Hepatocyte (in vitro differentiated cells): ENCODE measurements around the gene ZNF276. TPM values are rescaled to one million over a fixed set of nuclear protein-coding genes. Genes with fewer than 3 reads are reported as not detected.

Experiments
- DNase-seq: peaks from one replicate; pipeline ENCODE4 v3.0.0-alpha.2; 2016; ENCODE audit warnings: low spot score
- H2AFZ ChIP-seq: fragments of 200-600 bp; sonication (generic); 2 replicates; pipeline ENCODE4 v1.6.0; 2016; ENCODE audit warnings: antibody characterized with exemption, mild to moderate bottlenecking
- H3K27ac ChIP-seq: fragments of 200-600 bp; sonication (generic); 2 replicates; pipeline ENCODE4 v1.5.1; 2016; ENCODE audit warnings: mild to moderate bottlenecking
- H3K27me3 ChIP-seq: fragments of 200-600 bp; sonication (generic); 2 replicates; pipeline ENCODE4 v1.6.1; 2016
- H3K36me3 ChIP-seq: fragments of 200-600 bp; sonication (generic); replicated peaks from 2 replicates; pipeline ENCODE4 v1.5.1; 2016; ENCODE audit warnings: low read depth; ENCODE audit not compliant: insufficient read depth
- H3K4me1 ChIP-seq: fragments of 200-600 bp; sonication (generic); 2 replicates; pipeline ENCODE4 v1.5.1; 2016; ENCODE audit warnings: mild to moderate bottlenecking, moderate library complexity; ENCODE audit not compliant: insufficient read depth
- H3K4me2 ChIP-seq: fragments of 200-600 bp; sonication (generic); 2 replicates; pipeline ENCODE4 v1.6.0; 2016
- H3K4me3 ChIP-seq: fragments of 200-600 bp; sonication (generic); 2 replicates; pipeline ENCODE4 v1.5.1; 2016; ENCODE audit warnings: mild to moderate bottlenecking
- H3K79me2 ChIP-seq: fragments of 200-600 bp; sonication (generic); 2 replicates; pipeline ENCODE4 v1.6.0; 2017; ENCODE audit warnings: mild to moderate bottlenecking
- H3K9me2 ChIP-seq: fragments of 200-600 bp; sonication (generic); replicated peaks from 2 replicates; pipeline ENCODE4 v1.6.0; 2017; ENCODE audit warnings: mild to moderate bottlenecking; ENCODE audit not compliant: insufficient read depth
- H3K9me3 ChIP-seq: fragments of 200-600 bp; sonication (generic); 2 replicates; pipeline ENCODE4 v1.5.1; 2016; ENCODE audit warnings: low read depth, mild to moderate bottlenecking
- H4K20me1 ChIP-seq: fragments of 200-600 bp; sonication (generic); 2 replicates; pipeline ENCODE4 v1.6.0; 2016; ENCODE audit warnings: mild to moderate bottlenecking; ENCODE audit not compliant: insufficient read depth, poor library complexity, severe bottlenecking
- EZH2 ChIP-seq: fragments of 200-600 bp; sonication (generic); IDR thresholded peaks from 2 replicates; pipeline ENCODE4 v1.6.1; 2016; ENCODE audit warnings: antibody characterized with exemption, mild to moderate bottlenecking, borderline replicate concordance
- EZH2phosphoT487 ChIP-seq: fragments of 200-600 bp; sonication (generic); IDR thresholded peaks from one replicate; pipeline ENCODE4 v1.6.1; 2018; ENCODE audit warnings: antibody characterized with exemption, mild to moderate bottlenecking, low read depth, moderate library complexity; ENCODE audit not compliant: unreplicated experiment, severe bottlenecking
- WGBS: methylation state at CpG from one replicate; pipeline ENCODE4 v1.1.6; 2016; ENCODE audit warnings: low lambda C conversion rate; ENCODE audit errors: missing lambda C conversion rate; 5-methylcytosine and 5-hydroxymethylcytosine counted together
- polyA plus RNA-seq: library from polyadenylated mRNA; unstranded; fragments of >200 nt; fragmentation: Nextera tagmentation; extraction: Ambion mirVana; gene quantifications from 2 replicates; pipeline ENCODE4 v1.2.1, GENCODE V29; 2016
- total RNA-seq: library from RNA; depleted of rRNA; stranded (reverse); fragments of >200 nt; gene quantifications from 2 replicates; pipeline ENCODE4 v1.2.3, GENCODE V29; 2014
- TF ChIP-seq, protein P1 (sequence below): fragments of 200-600 bp; sonication (generic); IDR thresholded peaks from 2 replicates; pipeline ENCODE4 v1.5.1; 2016; ENCODE audit warnings: antibody characterized with exemption, mild to moderate bottlenecking; ENCODE audit not compliant: poor library complexity

ZNF276 gene
- total and polyA plus RNA-seq, 2 experiments from 2014 or later, result 15.0 to 23.2 TPM

- Histone ChIP-seq H3K79me2 (no peaks in the 10 kb centered on the region), H3K36me3 (no peaks in the 10 kb centered on the region), H3K27me3 (no peaks in the 10 kb centered on the region), H3K4me2 (no peak overlapping the region), H4K20me1 (no peaks in the 10 kb centered on the region), H3K9me3 (no peaks in the 10 kb centered on the region), H3K4me3 (no peak overlapping the region), H3K27ac (no peak overlapping the region), H3K4me1 (no peaks in the 10 kb centered on the region), H3K9me2 (no peaks in the 10 kb centered on the region), H2AFZ (no peak overlapping the region)
- 93% methylated on average over 15 of the region's 15 CpGs for WGBS
- TF ChIP-seq, protein P1, sequence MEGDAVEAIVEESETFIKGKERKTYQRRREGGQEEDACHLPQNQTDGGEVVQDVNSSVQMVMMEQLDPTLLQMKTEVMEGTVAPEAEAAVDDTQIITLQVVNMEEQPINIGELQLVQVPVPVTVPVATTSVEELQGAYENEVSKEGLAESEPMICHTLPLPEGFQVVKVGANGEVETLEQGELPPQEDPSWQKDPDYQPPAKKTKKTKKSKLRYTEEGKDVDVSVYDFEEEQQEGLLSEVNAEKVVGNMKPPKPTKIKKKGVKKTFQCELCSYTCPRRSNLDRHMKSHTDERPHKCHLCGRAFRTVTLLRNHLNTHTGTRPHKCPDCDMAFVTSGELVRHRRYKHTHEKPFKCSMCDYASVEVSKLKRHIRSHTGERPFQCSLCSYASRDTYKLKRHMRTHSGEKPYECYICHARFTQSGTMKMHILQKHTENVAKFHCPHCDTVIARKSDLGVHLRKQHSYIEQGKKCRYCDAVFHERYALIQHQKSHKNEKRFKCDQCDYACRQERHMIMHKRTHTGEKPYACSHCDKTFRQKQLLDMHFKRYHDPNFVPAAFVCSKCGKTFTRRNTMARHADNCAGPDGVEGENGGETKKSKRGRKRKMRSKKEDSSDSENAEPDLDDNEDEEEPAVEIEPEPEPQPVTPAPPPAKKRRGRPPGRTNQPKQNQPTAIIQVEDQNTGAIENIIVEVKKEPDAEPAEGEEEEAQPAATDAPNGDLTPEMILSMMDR, result no peak
- TF ChIP-seq EZH2phosphoT487 (no peak), EZH2 (no peak)
- DNase-seq, result no peak
Measured at GRCh38 chr16:89746043-89746442, 24.7 kb downstream of the ZNF276 start.

- Histone ChIP-seq H3K4me3 (no peak overlapping the region), H3K27me3 (no peaks in the 10 kb centered on the region), H3K4me1 (no peaks in the 10 kb centered on the region), H3K79me2 (no peaks in the 10 kb centered on the region), H3K27ac (no peak overlapping the region), H4K20me1 (no peaks in the 10 kb centered on the region), H2AFZ (no peak overlapping the region), H3K36me3 (no peaks in the 10 kb centered on the region), H3K9me3 (no peaks in the 10 kb centered on the region), H3K4me2 (no peak overlapping the region), H3K9me2 (no peaks in the 10 kb centered on the region)
- DNase-seq, result no peak
- TF ChIP-seq EZH2phosphoT487 (no peak), EZH2 (no peak)
- TF ChIP-seq, protein P1, result no peak
- WGBS, result 96% methylated on average over 9 of the region's 9 CpGs
Measured at GRCh38 chr16:89748076-89748475, 26.7 kb downstream of the ZNF276 start.

- Histone ChIP-seq H3K79me2 (no peaks in the 10 kb centered on the region), H4K20me1 (no peaks in the 10 kb centered on the region), H3K4me3 (no peak overlapping the region), H3K4me1 (no peaks in the 10 kb centered on the region), H3K4me2 (no peak overlapping the region), H3K36me3 (no peaks in the 10 kb centered on the region), H3K9me2 (no peaks in the 10 kb centered on the region), H3K27ac (no peak overlapping the region), H3K27me3 (no peaks in the 10 kb centered on the region), H2AFZ (no peak overlapping the region), H3K9me3 (no peaks in the 10 kb centered on the region)
- 98% methylated on average over 11 of the region's 11 CpGs for WGBS
- DNase-seq, result no peak
- TF ChIP-seq, protein P1, result no peak
- TF ChIP-seq EZH2phosphoT487 (no peak), EZH2 (no peak)
Measured at GRCh38 chr16:89748921-89749320, 27.6 kb downstream of the ZNF276 start.

GRCh38 chr16:89749637-89750036, 28.3 kb downstream of the ZNF276 start:
- Histone ChIP-seq H3K9me2 (no peaks in the 10 kb centered on the region), H3K9me3 (no peaks in the 10 kb centered on the region), H3K27me3 (no peaks in the 10 kb centered on the region), H3K27ac (no peak overlapping the region), H3K4me1 (no peaks in the 10 kb centered on the region), H2AFZ (no peak overlapping the region), H3K4me3 (no peak overlapping the region), H4K20me1 (no peaks in the 10 kb centered on the region), H3K4me2 (no peak overlapping the region), H3K79me2 (no peaks in the 10 kb centered on the region), H3K36me3 (no peaks in the 10 kb centered on the region)
- TF ChIP-seq EZH2, result no peak
- WGBS, result 91% methylated on average over 10 of the region's 10 CpGs
- no peak for DNase-seq
